Right atrium auricular region (tissue), 2 donors: ENCODE measurements around the gene RPS27. TPM values are rescaled to one million over a fixed set of nuclear protein-coding genes. Genes with fewer than 3 reads are reported as not detected.
"Not testable (repeated sequence)": the region's sequence is repeated elsewhere in the genome, so short reads cannot be mapped to it uniquely, and the experiment has no call there.

Source experiments
- DNase-seq: peaks from one replicate; pipeline ENCODE4 v3.0.0-alpha.2; 2019; ENCODE audit warnings: low spot score
- H3K27ac ChIP-seq, 2 donors: fragments of 200-600 bp; sonication (generic); 1 replicate in 1 of 2; 2 replicates in 1 of 2; pipeline ENCODE4 v1.5.1; 2016 to 2019
- H3K27me3 ChIP-seq, 2 donors: fragments of 200-600 bp; sonication (generic); one replicate each; pipeline versions ENCODE4 v1.5.1 to v1.6.0; 2017 to 2019
- H3K36me3 ChIP-seq: fragments of 200-600 bp; sonication (generic); one replicate; pipeline ENCODE4 v1.5.1; 2016
- H3K4me1 ChIP-seq, 2 donors: fragments of 200-600 bp; sonication (generic); one replicate each; pipeline versions ENCODE4 v1.5.1 to v1.6.0; 2017 to 2019
- H3K4me3 ChIP-seq, 2 donors: fragments of 200-600 bp; sonication (generic); 1 replicate in 1 of 2; 2 replicates in 1 of 2; pipeline ENCODE4 v1.5.1; 2017 to 2019; ENCODE audit warnings: mild to moderate bottlenecking in 1 of 2, moderate library complexity in 1 of 2
- H3K9me3 ChIP-seq, 2 donors: fragments of 200-600 bp; sonication (generic); one replicate each; pipeline ENCODE4 v1.5.1; 2019
- CTCF ChIP-seq, 2 donors: fragments of 200-600 bp; sonication (generic); IDR thresholded peaks; one replicate each; pipeline ENCODE4 v1.5.1; 2019; ENCODE audit warnings: antibody characterized with exemption in 2 of 2
- total RNA-seq, 2 donors: library from RNA; depleted of rRNA; stranded (reverse); fragments of >200 nt; gene quantifications; one replicate each; pipeline ENCODE4 v1.1.0, GENCODE V29; 2016

Gene RPS27
- total RNA-seq, 2 donors from 2014 or later: 709 to 1,582 TPM

GRCh38 chr1:153995640-153996039 lies 5.1 kb downstream of the RPS27 start:
- Histone ChIP-seq H3K4me1 (peaks cover 0 to 28% of the 10 kb centered on the region in 2 donors), H3K36me3 (peaks cover 48% of the 10 kb centered on the region), H3K4me3 (no peak overlapping the region), H3K27me3 (no peaks in the 10 kb centered on the region), H3K27ac (no peak overlapping the region), H3K9me3 (no peaks in the 10 kb centered on the region)
- DNase-seq: no peak
- TF ChIP-seq CTCF (IDR thresholded peaks at IDR 0.05): no peak

GRCh38 chr1:153996882-153997281 lies 6.3 kb downstream of the RPS27 start:
- not testable (repeated sequence) for H3K27me3 ChIP-seq, H3K4me3 ChIP-seq, H3K27ac ChIP-seq, DNase-seq, H3K9me3 ChIP-seq
- Histone ChIP-seq H3K4me1 (peaks cover 0 to 21% of the 10 kb centered on the region in 2 donors), H3K36me3 (peaks cover 40% of the 10 kb centered on the region)

- no peak overlapping the region for H3K4me3 ChIP-seq
- no peak for DNase-seq
- H3K4me1 ChIP-seq: no peaks in the 10 kb centered on the region
- no peaks in the 10 kb centered on the region for H3K27me3 ChIP-seq
- H3K9me3 ChIP-seq: no peaks in the 10 kb centered on the region
- peaks cover 6% of the 10 kb centered on the region for H3K36me3 ChIP-seq
- H3K27ac ChIP-seq: no peak overlapping the region
- TF ChIP-seq CTCF (IDR thresholded peaks at IDR 0.05): no peak
These were observed 9.9 kb downstream of the RPS27 start for GRCh38 chr1:154000420-154000819.

- Histone ChIP-seq H3K27ac (no peak overlapping the region), H3K9me3 (no peaks in the 10 kb centered on the region), H3K4me1 (no peaks in the 10 kb centered on the region), H3K36me3 (no peaks in the 10 kb centered on the region), H3K4me3 (no peak overlapping the region), H3K27me3 (no peaks in the 10 kb centered on the region)
- TF ChIP-seq CTCF (IDR thresholded peaks at IDR 0.05): no peak
- no peak for DNase-seq
These were observed 15.6 kb downstream of the RPS27 start for GRCh38 chr1:154006136-154006535.

GRCh38 chr1:154012129-154012528 lies 21.6 kb downstream of the RPS27 start:
- Histone ChIP-seq H3K9me3 (no peaks in the 10 kb centered on the region), H3K4me3 (no peak overlapping the region), H3K27ac (no peak overlapping the region), H3K27me3 (no peaks in the 10 kb centered on the region), H3K4me1 (no peaks in the 10 kb centered on the region), H3K36me3 (no peaks in the 10 kb centered on the region)
- no peak for DNase-seq
- TF ChIP-seq CTCF (IDR thresholded peaks at IDR 0.05): no peak

GRCh38 chr1:154012543-154012942 lies 22.0 kb downstream of the RPS27 start:
- H3K27me3 ChIP-seq, H3K27ac ChIP-seq, H3K4me1 ChIP-seq, H3K36me3 ChIP-seq, H3K9me3 ChIP-seq, DNase-seq, H3K4me3 ChIP-seq: not testable (repeated sequence)

- H3K36me3 ChIP-seq: no peaks in the 10 kb centered on the region
- DNase-seq: no peak
- H3K27ac ChIP-seq: no peak overlapping the region
- TF ChIP-seq CTCF (IDR thresholded peaks at IDR 0.05): no peak
- no peak overlapping the region for H3K4me3 ChIP-seq
- H3K4me1 ChIP-seq: no peaks in the 10 kb centered on the region
- no peaks in the 10 kb centered on the region for H3K9me3 ChIP-seq
- no peaks in the 10 kb centered on the region for H3K27me3 ChIP-seq
These were observed 23.8 kb downstream of the RPS27 start for GRCh38 chr1:154014154-154014907.
